CD14-positive monocyte (primary cell): ENCODE results near the gene METTL4. TPM values are rescaled to one million over a fixed set of nuclear protein-coding genes. Genes with fewer than 3 reads are reported as not detected.
A peak's percentile ranks its signal among the peaks of the same experiment; 100 is the strongest.

Experiments
- DNase-seq, 3 donors: peaks; one replicate each; pipeline ENCODE4 v3.0.0-alpha.2; 2011 to 2022
- H2AFZ ChIP-seq: 2 replicates; pipeline ENCODE4 v1.6.0; 2012; ENCODE audit warnings: mild to moderate bottlenecking, low read depth, low read length, inconsistent platforms; ENCODE audit not compliant: insufficient read depth, poor library complexity, severe bottlenecking
- H3K27ac ChIP-seq, 2 donors: 1 replicate in 1 of 2; 2 replicates in 1 of 2; pipeline ENCODE4 v1.5.1; 2012 to 2013; ENCODE audit warnings: low read length in 2 of 2, control low read depth in 1 of 2, inconsistent platforms in 1 of 2, low read depth in 1 of 2, mild to moderate bottlenecking in 1 of 2
- H3K27me3 ChIP-seq, 2 donors: one replicate each; pipeline versions ENCODE4 v1.6.0 to v1.6.1; 2011 to 2013; ENCODE audit warnings: low read length in 2 of 2; ENCODE audit not compliant: control insufficient read depth in 2 of 2, insufficient read depth in 2 of 2
- H3K36me3 ChIP-seq, 2 donors: replicated peaks in 1 of 2; 1 replicate in 1 of 2; 2 replicates in 1 of 2; pipeline versions ENCODE4 v1.5.1 to v1.6.1; 2012 to 2013; ENCODE audit warnings: low read length in 2 of 2, control low read depth in 1 of 2, inconsistent platforms in 1 of 2, mild to moderate bottlenecking in 1 of 2; ENCODE audit not compliant: insufficient read depth in 2 of 2, control insufficient read depth in 1 of 2
- H3K4me1 ChIP-seq, 2 donors: 1 replicate in 1 of 2; 2 replicates in 1 of 2; pipeline versions ENCODE4 v1.5.1 to v1.6.1; 2012 to 2013; ENCODE audit warnings: low read length in 2 of 2, control low read depth in 1 of 2, inconsistent platforms in 1 of 2, mild to moderate bottlenecking in 1 of 2, moderate library complexity in 1 of 2; ENCODE audit not compliant: insufficient read depth in 2 of 2, control insufficient read depth in 1 of 2
- H3K4me2 ChIP-seq: replicated peaks from 2 replicates; pipeline ENCODE3; 2012; ENCODE audit warnings: low read length, moderate library complexity, mild to moderate bottlenecking; ENCODE audit not compliant: poor library complexity, severe bottlenecking; ENCODE audit errors: extremely low read depth
- H3K4me3 ChIP-seq, 3 experiments: fragments of 200-600 bp in 1 of 3; sonication (generic) in 1 of 3; replicated peaks in 1 of 3; 1 replicate in 2 of 3; 2 replicates in 1 of 3; pipeline ENCODE4 v1.5.1; 2011 to 2013; ENCODE audit warnings: low read length in 3 of 3, mild to moderate bottlenecking in 3 of 3, control low read depth in 2 of 3, low read depth in 2 of 3, inconsistent platforms in 1 of 3, moderate library complexity in 1 of 3
- H3K79me2 ChIP-seq: 2 replicates; pipeline ENCODE4 v1.6.0; 2012; ENCODE audit warnings: mild to moderate bottlenecking, control low read depth, inconsistent platforms, low read length, moderate library complexity; ENCODE audit not compliant: insufficient read depth
- H3K9ac ChIP-seq: 2 replicates; pipeline ENCODE4 v1.6.0; 2017; ENCODE audit warnings: low read length, mild to moderate bottlenecking; ENCODE audit not compliant: insufficient read depth, poor library complexity, severe bottlenecking
- H3K9me3 ChIP-seq, 2 donors: replicated peaks in 1 of 2; 1 replicate in 1 of 2; 2 replicates in 1 of 2; pipeline versions ENCODE4 v1.5.1 to v1.6.1; 2012 to 2013; ENCODE audit warnings: low read length in 2 of 2, control low read depth in 1 of 2; ENCODE audit not compliant: control insufficient read depth in 1 of 2, insufficient read depth in 1 of 2
- H4K20me1 ChIP-seq: 2 replicates; pipeline ENCODE4 v1.6.0; 2012; ENCODE audit warnings: mild to moderate bottlenecking, low read length, control low read depth, moderate library complexity; ENCODE audit not compliant: insufficient read depth
- H3K27ac Mint-ChIP-seq, 7 donors: one replicate each; pipeline ENCODE4 v1.8.0; 2020; ENCODE audit warnings: mild to moderate bottlenecking in 7 of 7, mixed read lengths in 7 of 7, moderate library complexity in 6 of 7, inconsistent platforms in 2 of 7
- H3K27me3 Mint-ChIP-seq, 3 donors: one replicate each; pipeline ENCODE4 v1.8.0; 2021 to 2022; ENCODE audit warnings: low read depth in 3 of 3, mild to moderate bottlenecking in 3 of 3, mixed read lengths in 3 of 3, moderate library complexity in 3 of 3, inconsistent platforms in 1 of 3
- H3K36me3 Mint-ChIP-seq, 2 donors: one replicate each; pipeline ENCODE4 v1.8.0; 2020; ENCODE audit warnings: mixed read lengths in 2 of 2, inconsistent platforms in 1 of 2, mild to moderate bottlenecking in 1 of 2
- H3K4me1 Mint-ChIP-seq: one replicate; pipeline ENCODE4 v1.8.0; 2020; ENCODE audit warnings: mild to moderate bottlenecking, mixed read lengths
- H3K4me3 Mint-ChIP-seq, 2 donors: one replicate each; pipeline ENCODE4 v1.8.0; 2020; ENCODE audit warnings: mild to moderate bottlenecking in 2 of 2, mixed read lengths in 2 of 2, moderate library complexity in 1 of 2
- H3K9me3 Mint-ChIP-seq, 7 donors: one replicate each; pipeline ENCODE4 v1.8.0; 2020 to 2022; ENCODE audit warnings: mixed read lengths in 7 of 7, mild to moderate bottlenecking in 6 of 7, moderate library complexity in 6 of 7, inconsistent platforms in 2 of 7
- WGBS: methylation state at CpG from one replicate; pipeline ENCODE4 v1.1.5; 2013; ENCODE audit warnings: missing lambda C conversion rate; ENCODE audit not compliant: insufficient coverage; 5-methylcytosine and 5-hydroxymethylcytosine counted together
- intact Hi-C, 2 donors: fragments of 100-400 bp; cut with micrococcal nuclease; formaldehyde crosslinking; loops; one replicate each; pipeline versions ENCODE4 v1.15.0 to v1.15.1; 2023
- polyA plus RNA-seq, 3 donors: library from polyadenylated mRNA; depleted of rRNA in 1 of 3; unstranded in 2 of 3; stranded (reverse) in 1 of 3; fragments of 300-500 nt in 2 of 3; fragments of >200 nt in 1 of 3; fragmentation: Illumina TruSeq in 2 of 3; gene quantifications; 1 replicate in 2 of 3; 2 replicates in 1 of 3; pipeline ENCODE4 v1.2.3, GENCODE V29; 2012 to 2021
- TF ChIP-seq, protein P1 (sequence below): fragments of 200-600 bp; IDR thresholded peaks from one replicate; pipeline ENCODE4 v1.8.0; 2022; ENCODE audit warnings: antibody characterized with exemption, mild to moderate bottlenecking

The METTL4 gene
- polyA plus RNA-seq, 3 donors = 3.0 to 4.1 (median 3.3) TPM

DNA sequence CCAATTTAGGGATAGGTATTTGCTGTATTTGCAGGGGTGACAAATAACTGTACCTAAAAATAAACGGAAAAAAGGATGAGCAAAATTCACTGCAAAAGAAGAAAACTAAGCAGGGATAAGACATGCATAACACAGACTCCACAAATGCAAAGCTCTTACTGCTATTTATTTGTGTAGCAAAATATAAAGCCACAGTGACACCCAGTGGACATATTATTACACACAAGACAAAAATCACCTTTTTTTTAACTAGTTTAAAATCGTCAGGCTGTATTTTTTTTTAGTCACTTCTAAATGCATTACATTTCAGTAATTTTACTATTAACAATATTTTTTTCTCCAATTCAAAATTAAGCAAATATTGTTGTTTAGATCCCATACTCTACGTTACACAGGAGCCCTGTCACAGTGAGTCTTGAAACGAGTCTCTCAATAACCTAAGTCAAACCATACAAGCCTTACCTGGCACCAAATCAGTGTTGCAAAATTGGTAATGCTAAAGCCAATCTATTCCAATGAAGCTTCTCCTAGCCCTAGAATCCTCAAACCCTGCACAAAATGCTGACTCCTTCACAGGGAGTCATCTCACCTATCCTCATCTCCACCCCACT, 23.7 kb downstream of the METTL4 start:
- WGBS = 100% methylated on average over 2 of the region's 4 CpGs
- H3K4me3 ChIP-seq = no peak overlapping the region
- Mint-ChIP-seq H3K4me3 (no peak overlapping the region), H3K27ac (no peak overlapping the region), H3K4me1 (no peaks in the 10 kb centered on the region), H3K9me3 (no peaks in the 10 kb centered on the region), H3K36me3 (peaks cover 49 to 58% of the 10 kb centered on the region in 2 donors), H3K27me3 (no peaks in the 10 kb centered on the region)
- no peaks in the 10 kb centered on the region for H4K20me1 ChIP-seq
- H3K9ac ChIP-seq = no peak overlapping the region
- no peaks in the 10 kb centered on the region for H3K9me3 ChIP-seq
- H3K36me3 ChIP-seq = peaks cover 18 to 60% of the 10 kb centered on the region in 2 donors
- peak in 2 of 3 donors; percentile 12 to 21 for DNase-seq
- H3K79me2 ChIP-seq = no peaks in the 10 kb centered on the region
- no peak overlapping the region for H2AFZ ChIP-seq
- intact Hi-C loops = loop anchor here (10.0 kb wide), 3 partner anchors 433 to 1683 kb away; no protein-coding TSS in a partner anchor
- H3K27ac ChIP-seq = no peak overlapping the region
- no peaks in the 10 kb centered on the region for H3K27me3 ChIP-seq
- no peaks in the 10 kb centered on the region for H3K4me1 ChIP-seq
- TF ChIP-seq, protein P1, sequence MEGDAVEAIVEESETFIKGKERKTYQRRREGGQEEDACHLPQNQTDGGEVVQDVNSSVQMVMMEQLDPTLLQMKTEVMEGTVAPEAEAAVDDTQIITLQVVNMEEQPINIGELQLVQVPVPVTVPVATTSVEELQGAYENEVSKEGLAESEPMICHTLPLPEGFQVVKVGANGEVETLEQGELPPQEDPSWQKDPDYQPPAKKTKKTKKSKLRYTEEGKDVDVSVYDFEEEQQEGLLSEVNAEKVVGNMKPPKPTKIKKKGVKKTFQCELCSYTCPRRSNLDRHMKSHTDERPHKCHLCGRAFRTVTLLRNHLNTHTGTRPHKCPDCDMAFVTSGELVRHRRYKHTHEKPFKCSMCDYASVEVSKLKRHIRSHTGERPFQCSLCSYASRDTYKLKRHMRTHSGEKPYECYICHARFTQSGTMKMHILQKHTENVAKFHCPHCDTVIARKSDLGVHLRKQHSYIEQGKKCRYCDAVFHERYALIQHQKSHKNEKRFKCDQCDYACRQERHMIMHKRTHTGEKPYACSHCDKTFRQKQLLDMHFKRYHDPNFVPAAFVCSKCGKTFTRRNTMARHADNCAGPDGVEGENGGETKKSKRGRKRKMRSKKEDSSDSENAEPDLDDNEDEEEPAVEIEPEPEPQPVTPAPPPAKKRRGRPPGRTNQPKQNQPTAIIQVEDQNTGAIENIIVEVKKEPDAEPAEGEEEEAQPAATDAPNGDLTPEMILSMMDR = peak; percentile 73
- no peak overlapping the region for H3K4me2 ChIP-seq

DNA sequence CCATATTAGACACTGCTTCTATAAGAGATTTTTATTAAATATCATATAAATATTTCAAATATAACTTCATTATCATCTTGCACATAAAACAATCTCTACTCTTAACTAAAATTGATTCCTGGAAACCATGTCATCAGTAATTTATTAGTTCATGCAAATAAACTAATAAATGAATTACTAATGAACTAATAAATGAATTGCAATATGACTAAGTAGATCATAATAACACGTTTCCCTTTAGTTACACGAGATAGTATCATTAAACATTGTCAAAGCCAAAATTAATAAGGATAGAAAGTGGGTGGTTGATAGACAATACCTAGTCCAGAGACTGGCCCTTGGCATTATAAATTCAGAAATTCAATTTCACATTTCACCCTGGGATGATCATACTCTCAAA, 26.1 kb downstream of the METTL4 start:
- Histone ChIP-seq H3K79me2 (no peaks in the 10 kb centered on the region), H3K27me3 (no peaks in the 10 kb centered on the region), H3K36me3 (peaks cover 11 to 58% of the 10 kb centered on the region in 2 donors), H3K4me1 (no peaks in the 10 kb centered on the region), H3K4me3 (no peak overlapping the region), H3K27ac (no peak overlapping the region), H3K4me2 (no peak overlapping the region), H3K9me3 (no peaks in the 10 kb centered on the region), H4K20me1 (no peaks in the 10 kb centered on the region), H3K9ac (no peak overlapping the region), H2AFZ (no peak overlapping the region)
- H3K4me3 Mint-ChIP-seq = no peak overlapping the region
- H3K36me3 Mint-ChIP-seq = peaks cover 40 to 50% of the 10 kb centered on the region in 2 donors
- TF ChIP-seq, protein P1 = no peak
- no peaks in the 10 kb centered on the region for H3K9me3 Mint-ChIP-seq
- no peaks in the 10 kb centered on the region for H3K27me3 Mint-ChIP-seq
- H3K4me1 Mint-ChIP-seq = no peaks in the 10 kb centered on the region
- no peak overlapping the region for H3K27ac Mint-ChIP-seq
- no peak for DNase-seq
- intact Hi-C loops = loop anchor here (10.0 kb wide), 3 partner anchors 430 to 1680 kb away; no protein-coding TSS in a partner anchor
- no CpG with 5 or more reads among the region's 2 CpGs for WGBS
